Cardiac atrium fibroblast (primary cell): ENCODE data around the gene TRHDE. TPM values are rescaled to one million over a fixed set of nuclear protein-coding genes. Genes with fewer than 3 reads are reported as not detected.

Experiments used
- total RNA-seq: library from RNA; depleted of rRNA; stranded (reverse); fragments of >200 nt; gene quantifications from 2 replicates; pipeline ENCODE4 v1.2.3, GENCODE V29; 2015

The TRHDE gene, protein sequence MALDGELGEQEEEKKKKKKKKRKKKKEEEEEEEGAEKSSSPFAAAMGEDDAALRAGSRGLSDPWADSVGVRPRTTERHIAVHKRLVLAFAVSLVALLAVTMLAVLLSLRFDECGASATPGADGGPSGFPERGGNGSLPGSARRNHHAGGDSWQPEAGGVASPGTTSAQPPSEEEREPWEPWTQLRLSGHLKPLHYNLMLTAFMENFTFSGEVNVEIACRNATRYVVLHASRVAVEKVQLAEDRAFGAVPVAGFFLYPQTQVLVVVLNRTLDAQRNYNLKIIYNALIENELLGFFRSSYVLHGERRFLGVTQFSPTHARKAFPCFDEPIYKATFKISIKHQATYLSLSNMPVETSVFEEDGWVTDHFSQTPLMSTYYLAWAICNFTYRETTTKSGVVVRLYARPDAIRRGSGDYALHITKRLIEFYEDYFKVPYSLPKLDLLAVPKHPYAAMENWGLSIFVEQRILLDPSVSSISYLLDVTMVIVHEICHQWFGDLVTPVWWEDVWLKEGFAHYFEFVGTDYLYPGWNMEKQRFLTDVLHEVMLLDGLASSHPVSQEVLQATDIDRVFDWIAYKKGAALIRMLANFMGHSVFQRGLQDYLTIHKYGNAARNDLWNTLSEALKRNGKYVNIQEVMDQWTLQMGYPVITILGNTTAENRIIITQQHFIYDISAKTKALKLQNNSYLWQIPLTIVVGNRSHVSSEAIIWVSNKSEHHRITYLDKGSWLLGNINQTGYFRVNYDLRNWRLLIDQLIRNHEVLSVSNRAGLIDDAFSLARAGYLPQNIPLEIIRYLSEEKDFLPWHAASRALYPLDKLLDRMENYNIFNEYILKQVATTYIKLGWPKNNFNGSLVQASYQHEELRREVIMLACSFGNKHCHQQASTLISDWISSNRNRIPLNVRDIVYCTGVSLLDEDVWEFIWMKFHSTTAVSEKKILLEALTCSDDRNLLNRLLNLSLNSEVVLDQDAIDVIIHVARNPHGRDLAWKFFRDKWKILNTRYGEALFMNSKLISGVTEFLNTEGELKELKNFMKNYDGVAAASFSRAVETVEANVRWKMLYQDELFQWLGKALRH
- 0.90 TPM in 1 of 2 replicates, not detected in the other for total RNA-seq

DNA sequence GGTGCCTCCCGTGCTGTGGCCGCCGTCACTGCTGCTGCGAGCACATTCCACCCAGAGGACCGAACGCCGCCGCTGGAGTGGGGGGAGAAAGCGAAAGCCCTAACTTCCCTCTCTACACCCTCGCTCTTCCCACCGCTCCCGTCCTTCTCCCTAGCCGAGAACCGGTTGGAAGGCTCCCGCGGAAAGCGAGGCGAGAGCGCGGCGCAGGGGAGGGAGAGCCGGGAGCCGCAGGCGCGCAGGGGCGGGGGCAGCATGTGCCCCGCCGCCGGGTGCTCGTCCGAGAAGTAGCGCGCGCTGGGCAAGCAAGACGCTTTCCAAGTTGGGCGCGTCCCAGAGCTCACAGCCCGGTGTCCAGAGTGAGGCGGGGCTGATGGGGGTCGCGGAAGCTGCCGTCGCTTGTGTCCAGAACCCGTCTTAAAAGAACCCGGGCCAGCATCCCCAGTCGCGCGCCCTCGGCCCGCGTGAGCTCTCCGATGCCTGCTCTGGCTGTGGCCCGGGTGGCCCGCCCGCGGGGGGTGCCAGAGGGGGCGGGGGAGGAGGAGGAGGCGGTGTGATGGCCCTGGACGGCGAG, at the start of gene TRHDE:
Gene TRHDE, plus strand, starts transcription at position 280 of the 571 bp plus-strand sequence. Its CDS starts 274 bp downstream, at position 554.

